Right lobe of liver (tissue), 6 donors: ENCODE results near the gene FSTL5. TPM values are rescaled to one million over a fixed set of nuclear protein-coding genes. Genes with fewer than 3 reads are reported as not detected.

Experiments
- ATAC-seq, 4 donors: fragments of 200-7000 bp; cut with Tn5 transposase; one replicate each; pipeline ENCODE4 v1.9.1; 2020; ENCODE audit warnings: mild to moderate bottlenecking in 4 of 4, moderate library complexity in 4 of 4
- DNase-seq, 3 donors: peaks; one replicate each; pipeline ENCODE4 v3.0.0-alpha.2; 2020
- H3K27ac ChIP-seq, 3 donors: fragments of 200-600 bp; one replicate each; pipeline ENCODE4 v1.8.0; 2022
- H3K27me3 ChIP-seq, 2 donors: fragments of 200-600 bp; one replicate each; pipeline ENCODE4 v1.8.0; 2022
- H3K36me3 ChIP-seq, 4 donors: fragments of 200-600 bp; sonication (generic) in 1 of 4; one replicate each; pipeline versions ENCODE4 v1.5.1 to v1.8.0; 2017 to 2022; ENCODE audit warnings: control low read depth in 1 of 4
- H3K4me1 ChIP-seq, 4 donors: fragments of 200-600 bp; sonication (generic) in 1 of 4; one replicate each; pipeline versions ENCODE4 v1.5.1 to v1.8.0; 2017 to 2022; ENCODE audit warnings: control low read depth in 1 of 4
- H3K4me3 ChIP-seq, 3 donors: fragments of 200-600 bp; one replicate each; pipeline ENCODE4 v1.8.0; 2022
- H3K9me3 ChIP-seq, 4 donors: fragments of 200-600 bp; sonication (generic) in 1 of 4; one replicate each; pipeline versions ENCODE4 v1.5.1 to v1.8.0; 2017 to 2022; ENCODE audit warnings: control low read depth in 1 of 4
- POLR2A ChIP-seq: fragments of 450-650 bp; IDR thresholded peaks from one replicate; pipeline ENCODE4 v1.6.1; 2017; ENCODE audit warnings: antibody characterized with exemption, mild to moderate bottlenecking
- WGBS: methylation state at CpG from one replicate; pipeline ENCODE4 v1.1.6; 2018; ENCODE audit warnings: low coverage, low lambda C conversion rate; ENCODE audit not compliant: insufficient coverage; ENCODE audit errors: missing lambda C conversion rate; 5-methylcytosine and 5-hydroxymethylcytosine counted together
- intact Hi-C, 2 donors: fragments of 100-400 bp; cut with DNase I; formaldehyde crosslinking; loops; one replicate each; pipeline versions ENCODE4 v1.11.2 to v1.14.1; 2022
- total RNA-seq, 6 experiments: library from RNA; depleted of rRNA in 2 of 6; stranded (reverse); fragments of >200 nt in 2 of 6; fragmentation: NEBNext Ultra II Directional in 3 of 6; extraction: Animal tissue kit (Norgen Biotek cat#: 25700) in 3 of 6; gene quantifications; one replicate each; pipeline versions ENCODE4 v1.1.0 to v1.2.4, GENCODE V29; 2016 to 2023
- TF ChIP-seq, protein P1 (sequence below), 4 donors: fragments of 200-600 bp in 3 of 4; fragments of 450-650 bp in 1 of 4; IDR thresholded peaks; one replicate each; pipeline versions ENCODE4 v1.5.1 to v1.8.0; 2016 to 2022; ENCODE audit warnings: antibody characterized with exemption in 4 of 4, mild to moderate bottlenecking in 2 of 4
- donor health status: DM: no; HTN: yes; CAD: no.
- donor health status: DM: no; HTN: no; CAD: no.
- donor health status: DM: no; HTN: no; CAD: no.
- donor health status: DM: no; HTN: yes; CAD: no.
- donor health status: DM: no; HTN: yes; CAD: no.

FSTL5 gene
- total RNA-seq, 6 experiments from 2014 or later = 0.12 to 0.95 TPM; not detected in 4

- H3K9me3 ChIP-seq = no peaks in the 10 kb centered on the region
- peak in 2 of 4 donors; percentile 47 to 60 for ATAC-seq
- no peak overlapping the region for H3K27ac ChIP-seq
- no peak overlapping the region for H3K4me3 ChIP-seq
- no peaks in the 10 kb centered on the region for H3K4me1 ChIP-seq
- TF ChIP-seq, protein P1, sequence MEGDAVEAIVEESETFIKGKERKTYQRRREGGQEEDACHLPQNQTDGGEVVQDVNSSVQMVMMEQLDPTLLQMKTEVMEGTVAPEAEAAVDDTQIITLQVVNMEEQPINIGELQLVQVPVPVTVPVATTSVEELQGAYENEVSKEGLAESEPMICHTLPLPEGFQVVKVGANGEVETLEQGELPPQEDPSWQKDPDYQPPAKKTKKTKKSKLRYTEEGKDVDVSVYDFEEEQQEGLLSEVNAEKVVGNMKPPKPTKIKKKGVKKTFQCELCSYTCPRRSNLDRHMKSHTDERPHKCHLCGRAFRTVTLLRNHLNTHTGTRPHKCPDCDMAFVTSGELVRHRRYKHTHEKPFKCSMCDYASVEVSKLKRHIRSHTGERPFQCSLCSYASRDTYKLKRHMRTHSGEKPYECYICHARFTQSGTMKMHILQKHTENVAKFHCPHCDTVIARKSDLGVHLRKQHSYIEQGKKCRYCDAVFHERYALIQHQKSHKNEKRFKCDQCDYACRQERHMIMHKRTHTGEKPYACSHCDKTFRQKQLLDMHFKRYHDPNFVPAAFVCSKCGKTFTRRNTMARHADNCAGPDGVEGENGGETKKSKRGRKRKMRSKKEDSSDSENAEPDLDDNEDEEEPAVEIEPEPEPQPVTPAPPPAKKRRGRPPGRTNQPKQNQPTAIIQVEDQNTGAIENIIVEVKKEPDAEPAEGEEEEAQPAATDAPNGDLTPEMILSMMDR (IDR thresholded peaks at IDR 0.05) = no peak
- TF ChIP-seq POLR2A = no peak
- DNase-seq = no peak
- 51% methylated on average over 5 of the region's 5 CpGs for WGBS
- intact Hi-C loops = no loop called here
- H3K27me3 ChIP-seq = no peaks in the 10 kb centered on the region
- H3K36me3 ChIP-seq = no peaks in the 10 kb centered on the region
These were observed 513.0 kb downstream of the FSTL5 start for GRCh38 chr4:161650812-161651211.

DNA sequence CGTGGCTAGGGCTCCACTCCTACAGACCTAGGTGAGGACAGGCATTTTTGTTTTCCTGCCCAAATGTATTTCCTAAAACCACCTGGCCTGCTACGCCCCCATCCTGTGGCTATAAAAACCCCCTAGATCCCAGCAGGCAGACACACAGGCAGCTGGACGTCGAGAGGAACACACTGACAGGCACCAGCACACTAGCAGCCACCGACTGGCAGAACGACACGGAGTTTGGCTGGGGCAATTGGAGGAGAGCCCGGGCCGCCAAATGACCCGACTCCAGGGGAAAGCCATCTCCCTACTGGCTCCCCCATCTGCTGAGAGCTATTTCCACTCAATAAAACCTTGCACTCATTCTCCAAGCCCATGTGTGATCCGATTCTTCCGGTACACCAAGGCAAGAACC is 516.0 kb downstream of the FSTL5 start:
- DNase-seq (no peak), ATAC-seq (no peak)
- Histone ChIP-seq H3K27ac (no peak overlapping the region), H3K9me3 (no peaks in the 10 kb centered on the region), H3K27me3 (no peaks in the 10 kb centered on the region), H3K36me3 (no peaks in the 10 kb centered on the region), H3K4me3 (no peak overlapping the region), H3K4me1 (no peaks in the 10 kb centered on the region)
- intact Hi-C loops = no loop called here
- no peak for TF ChIP-seq POLR2A
- TF ChIP-seq, protein P1 (IDR thresholded peaks at IDR 0.05) = no peak
- WGBS = 78% methylated on average over 3 of the region's 12 CpGs

GRCh38 chr4:161642708-161643107 is 521.1 kb downstream of the FSTL5 start:
- H3K9me3 ChIP-seq = no peaks in the 10 kb centered on the region
- WGBS = 41% methylated on average over 1 of the region's 1 CpG
- DNase-seq = no peak
- intact Hi-C loops = no loop called here
- H3K4me3 ChIP-seq = no peak overlapping the region
- no peaks in the 10 kb centered on the region for H3K36me3 ChIP-seq
- no peaks in the 10 kb centered on the region for H3K4me1 ChIP-seq
- ATAC-seq = no peak
- TF ChIP-seq, protein P1 (IDR thresholded peaks at IDR 0.05) = no peak
- no peak for TF ChIP-seq POLR2A
- no peaks in the 10 kb centered on the region for H3K27me3 ChIP-seq
- H3K27ac ChIP-seq = no peak overlapping the region

GRCh38 chr4:161629694-161630441 is 533.9 kb downstream of the FSTL5 start:
- no peaks in the 10 kb centered on the region for H3K27me3 ChIP-seq
- ATAC-seq = no peak
- TF ChIP-seq, protein P1 (IDR thresholded peaks at IDR 0.05) = no peak
- TF ChIP-seq POLR2A = no peak
- H3K36me3 ChIP-seq = no peaks in the 10 kb centered on the region
- intact Hi-C loops = no loop called here
- no peak overlapping the region for H3K4me3 ChIP-seq
- no peaks in the 10 kb centered on the region for H3K9me3 ChIP-seq
- DNase-seq = no peak
- 81% methylated on average over 12 of the region's 14 CpGs for WGBS
- no peaks in the 10 kb centered on the region for H3K4me1 ChIP-seq
- no peak overlapping the region for H3K27ac ChIP-seq
